Measurements from ENCODE around the gene MAP3K9.

DNA sequence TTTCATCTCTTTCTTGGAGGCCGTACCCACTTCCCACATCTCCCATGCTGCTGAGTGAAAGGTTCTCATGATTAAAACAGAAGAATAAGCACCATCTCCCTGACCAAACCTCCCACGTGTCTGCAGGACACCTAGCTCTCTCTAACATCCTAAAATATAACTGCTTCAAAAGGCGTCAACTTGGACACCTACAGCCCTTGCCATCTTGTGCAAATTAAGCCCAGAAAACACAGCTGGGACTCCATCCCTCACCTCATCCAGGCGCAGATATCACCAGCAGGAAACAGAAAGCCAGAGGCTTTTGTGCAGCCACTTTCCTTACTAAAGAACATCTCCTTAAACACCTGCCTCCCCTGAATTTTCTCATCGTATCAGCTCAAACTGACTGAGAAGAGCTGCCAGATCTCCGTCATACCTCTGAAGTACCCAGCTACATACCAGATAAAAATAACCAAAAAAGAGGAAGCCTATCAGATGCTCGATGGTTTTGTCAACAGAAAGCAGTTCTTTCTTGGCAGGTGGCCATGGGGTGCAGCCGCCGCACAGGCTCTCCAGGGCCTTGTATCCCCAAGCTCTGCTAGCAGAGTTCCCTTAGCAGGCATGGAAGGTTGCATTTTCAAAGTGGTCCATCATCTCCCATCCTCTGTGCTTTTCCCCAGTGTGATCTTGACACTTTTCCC, 28.8 kb downstream of the MAP3K9 start:
- TF ChIP-seq, protein P1, sequence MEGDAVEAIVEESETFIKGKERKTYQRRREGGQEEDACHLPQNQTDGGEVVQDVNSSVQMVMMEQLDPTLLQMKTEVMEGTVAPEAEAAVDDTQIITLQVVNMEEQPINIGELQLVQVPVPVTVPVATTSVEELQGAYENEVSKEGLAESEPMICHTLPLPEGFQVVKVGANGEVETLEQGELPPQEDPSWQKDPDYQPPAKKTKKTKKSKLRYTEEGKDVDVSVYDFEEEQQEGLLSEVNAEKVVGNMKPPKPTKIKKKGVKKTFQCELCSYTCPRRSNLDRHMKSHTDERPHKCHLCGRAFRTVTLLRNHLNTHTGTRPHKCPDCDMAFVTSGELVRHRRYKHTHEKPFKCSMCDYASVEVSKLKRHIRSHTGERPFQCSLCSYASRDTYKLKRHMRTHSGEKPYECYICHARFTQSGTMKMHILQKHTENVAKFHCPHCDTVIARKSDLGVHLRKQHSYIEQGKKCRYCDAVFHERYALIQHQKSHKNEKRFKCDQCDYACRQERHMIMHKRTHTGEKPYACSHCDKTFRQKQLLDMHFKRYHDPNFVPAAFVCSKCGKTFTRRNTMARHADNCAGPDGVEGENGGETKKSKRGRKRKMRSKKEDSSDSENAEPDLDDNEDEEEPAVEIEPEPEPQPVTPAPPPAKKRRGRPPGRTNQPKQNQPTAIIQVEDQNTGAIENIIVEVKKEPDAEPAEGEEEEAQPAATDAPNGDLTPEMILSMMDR (IDR thresholded peaks at IDR 0.05), result no peak
- no peak for TF ChIP-seq POLR2A (IDR thresholded peaks at IDR 0.05)

Measured in suprapubic skin (tissue), 3 donors.